Left cardiac atrium (tissue), 4 donors: Measurements from ENCODE around the gene KCNJ6. TPM values are rescaled to one million over a fixed set of nuclear protein-coding genes. Genes with fewer than 3 reads are reported as not detected.
"Not testable (repeated sequence)": the region's sequence is repeated elsewhere in the genome, so short reads cannot be mapped to it uniquely, and the experiment has no call there.

Source experiments
- ATAC-seq, 2 donors: fragments of 200-7000 bp; cut with Tn5 transposase; one replicate each; pipeline ENCODE4 v1.9.1; 2020; ENCODE audit warnings: mild to moderate bottlenecking in 2 of 2, moderate library complexity in 2 of 2
- DNase-seq: peaks from one replicate; pipeline ENCODE4 v3.0.0-alpha.2; 2020
- intact Hi-C, 2 donors: fragments of 100-400 bp; cut with DNase I; formaldehyde crosslinking; loops; one replicate each; pipeline versions ENCODE4 v1.14.1 to v1.15.1; 2022 to 2023
- long read RNA-seq: library from polyadenylated mRNA; unstranded; transcript quantifications from one replicate; pipeline ENCODE4 v2.0.0, GENCODE V29; 2021
- total RNA-seq, 2 donors: library from RNA; stranded (reverse); fragmentation: NEBNext Ultra II Directional; extraction: Animal tissue kit (Norgen Biotek cat#: 25700); gene quantifications; one replicate each; pipeline ENCODE4 v1.2.1, GENCODE V29; 2021
- donor health status: DM: no; HTN: yes; CAD: no.
- donor health status: DM: no; HTN: yes; CAD: no; lungs with severe emphysema.
- donor health status: DM: yes; HTN: yes; CAD: no.
- donor health status: Dilated cardiomyopathy.

Gene KCNJ6, protein sequence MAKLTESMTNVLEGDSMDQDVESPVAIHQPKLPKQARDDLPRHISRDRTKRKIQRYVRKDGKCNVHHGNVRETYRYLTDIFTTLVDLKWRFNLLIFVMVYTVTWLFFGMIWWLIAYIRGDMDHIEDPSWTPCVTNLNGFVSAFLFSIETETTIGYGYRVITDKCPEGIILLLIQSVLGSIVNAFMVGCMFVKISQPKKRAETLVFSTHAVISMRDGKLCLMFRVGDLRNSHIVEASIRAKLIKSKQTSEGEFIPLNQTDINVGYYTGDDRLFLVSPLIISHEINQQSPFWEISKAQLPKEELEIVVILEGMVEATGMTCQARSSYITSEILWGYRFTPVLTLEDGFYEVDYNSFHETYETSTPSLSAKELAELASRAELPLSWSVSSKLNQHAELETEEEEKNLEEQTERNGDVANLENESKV
- not detected for total RNA-seq
- long read RNA-seq, result 0 reads

DNA sequence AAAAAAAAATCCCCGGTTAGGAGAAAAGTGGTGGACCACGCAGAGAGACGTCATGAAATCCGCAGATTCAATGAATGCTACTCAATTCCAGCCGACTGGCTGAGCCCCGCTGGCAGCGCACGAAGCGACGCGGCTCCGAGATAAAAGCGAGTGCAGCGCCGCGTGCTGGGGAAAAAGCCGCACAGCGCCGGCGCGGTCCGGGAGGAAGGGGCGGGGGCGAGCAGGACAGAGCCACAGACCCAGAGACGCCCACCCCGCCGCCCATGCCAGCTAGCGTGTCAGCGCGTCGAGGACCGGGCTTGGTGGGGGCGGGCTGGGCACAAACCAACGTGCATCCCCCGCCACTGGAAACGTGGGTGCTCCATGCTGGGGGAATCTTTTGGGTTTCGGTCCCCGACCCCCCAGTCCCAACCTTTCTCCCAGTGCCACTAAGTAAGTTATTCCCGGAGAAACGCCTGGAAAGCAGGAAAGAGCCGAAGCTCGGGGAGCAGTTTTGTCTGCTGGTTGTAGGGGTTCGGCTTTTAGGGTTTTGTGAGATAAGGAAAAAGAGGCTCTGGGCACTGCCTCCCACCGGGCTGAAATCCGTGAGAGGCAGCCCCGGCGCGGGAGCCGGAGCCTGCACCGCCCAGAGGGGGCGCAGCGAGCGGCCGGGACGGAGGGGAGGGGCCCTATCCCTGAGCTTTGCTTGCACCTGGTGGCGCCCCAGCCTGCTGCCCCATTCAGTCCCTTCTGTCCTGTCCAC lies at the start of gene KCNJ6:
Gene KCNJ6, minus strand, starts transcription at position 148 of the 742 bp plus-strand sequence. CDS start 75,775 bp downstream, outside the sequence.
- intact Hi-C loops, result loop anchor here (5.0 to 10.0 kb wide), 2 partner anchors 202 to 204 kb away; no protein-coding TSS in a partner anchor
- ATAC-seq (peak; percentile 53 to 81), DNase-seq (peak; percentile 38)

DNA sequence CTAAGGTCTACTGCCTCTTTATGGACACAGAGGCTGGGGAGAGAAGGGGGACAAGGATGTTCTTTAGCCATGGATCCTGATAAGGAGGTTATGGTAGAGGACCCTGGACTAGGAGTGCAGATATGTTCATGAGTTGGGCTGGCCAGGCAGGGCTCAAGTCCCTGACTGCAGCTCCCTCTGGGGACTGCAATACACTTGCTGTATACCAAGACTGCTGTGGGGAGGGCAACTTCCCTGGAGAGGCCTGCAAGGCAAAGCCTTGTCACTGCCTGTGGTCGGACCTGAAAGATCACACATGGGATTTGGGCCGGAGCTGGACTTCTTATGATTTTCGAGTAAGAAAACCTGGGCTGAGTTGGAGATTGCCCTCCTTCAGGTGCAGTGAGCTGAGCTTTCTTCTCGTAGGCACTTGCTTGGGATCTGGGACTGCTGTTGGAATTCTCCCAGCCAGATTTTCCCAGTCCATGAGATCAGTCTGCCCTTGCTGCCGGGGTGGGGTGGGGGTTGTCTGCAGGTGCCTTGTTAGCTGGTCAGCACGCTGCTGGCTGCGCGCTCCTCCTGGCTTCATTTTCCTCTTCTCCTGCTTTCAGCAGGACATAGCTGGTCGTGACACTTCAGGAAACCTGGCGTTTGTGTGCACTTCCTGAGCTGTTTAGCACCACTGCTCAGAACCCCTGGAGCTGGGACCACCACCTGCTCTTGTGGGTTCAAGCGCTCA lies 49.0 kb upstream of the KCNJ6 start:
- no peak for ATAC-seq
- intact Hi-C loops, result no loop called here
- DNase-seq, result no peak

DNA sequence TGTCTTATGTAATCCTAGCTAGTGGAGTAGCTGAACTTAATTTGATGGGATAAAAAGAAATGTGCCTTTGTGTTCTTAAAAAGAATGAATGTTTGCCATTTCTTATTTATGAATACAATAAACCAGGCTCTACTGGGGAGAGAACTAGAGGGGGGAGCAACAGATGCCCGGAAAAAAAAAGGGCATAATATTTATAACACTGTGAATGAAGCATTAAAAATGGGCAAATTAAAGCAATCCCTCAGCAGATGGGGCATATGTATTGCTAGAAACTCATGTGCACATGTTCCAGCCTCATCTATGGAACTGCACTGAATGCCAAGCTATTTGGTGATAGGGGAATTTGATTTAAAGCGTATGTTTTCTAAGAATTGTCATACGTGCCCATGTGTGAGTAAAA lies 42.3 kb upstream of the KCNJ6 start:
- intact Hi-C loops, result no loop called here
- ATAC-seq (no peak), DNase-seq (no peak)

DNA sequence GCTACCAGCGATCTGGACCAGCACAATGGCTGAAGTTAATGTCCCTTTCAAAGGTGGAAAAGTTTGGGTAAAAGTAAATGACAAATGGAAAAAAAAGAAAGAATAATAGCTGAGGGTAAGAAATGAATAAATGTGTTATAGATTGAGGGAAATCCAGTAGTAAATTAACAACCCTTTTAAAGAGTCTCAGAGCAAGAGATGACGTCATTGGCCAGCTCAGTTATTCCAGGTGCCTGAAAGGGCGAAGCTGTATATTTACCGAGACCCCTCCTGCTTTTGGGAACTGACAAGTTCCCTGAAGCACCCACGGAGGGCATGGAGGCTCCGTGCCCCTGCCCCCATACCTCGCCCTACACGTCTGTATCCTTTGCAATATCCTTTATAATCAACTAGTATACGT lies 40.5 kb upstream of the KCNJ6 start:
- DNase-seq (no peak), ATAC-seq (no peak)
- intact Hi-C loops, result no loop called here

DNA sequence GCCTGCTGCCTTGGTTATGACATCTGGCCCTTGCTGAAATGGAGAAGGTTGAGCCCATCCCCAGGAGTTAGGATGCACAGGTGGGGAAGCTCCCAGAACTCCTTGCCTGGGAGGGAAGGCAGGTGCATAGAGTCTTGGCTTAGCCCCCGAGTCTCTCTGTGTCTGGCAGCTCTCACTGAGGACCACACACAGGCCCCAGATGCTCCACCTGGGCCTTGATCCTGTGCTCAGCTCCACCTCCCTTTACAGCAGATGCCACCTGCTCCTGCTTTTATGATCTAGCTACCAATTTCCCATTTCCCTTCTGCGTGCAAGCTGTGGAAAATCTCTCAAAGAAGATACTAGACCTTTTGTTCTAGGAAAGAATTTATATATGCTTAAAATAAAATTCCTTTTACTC lies 28.8 kb upstream of the KCNJ6 start:
- intact Hi-C loops, result no loop called here
- DNase-seq (no peak), ATAC-seq (no peak)

DNA sequence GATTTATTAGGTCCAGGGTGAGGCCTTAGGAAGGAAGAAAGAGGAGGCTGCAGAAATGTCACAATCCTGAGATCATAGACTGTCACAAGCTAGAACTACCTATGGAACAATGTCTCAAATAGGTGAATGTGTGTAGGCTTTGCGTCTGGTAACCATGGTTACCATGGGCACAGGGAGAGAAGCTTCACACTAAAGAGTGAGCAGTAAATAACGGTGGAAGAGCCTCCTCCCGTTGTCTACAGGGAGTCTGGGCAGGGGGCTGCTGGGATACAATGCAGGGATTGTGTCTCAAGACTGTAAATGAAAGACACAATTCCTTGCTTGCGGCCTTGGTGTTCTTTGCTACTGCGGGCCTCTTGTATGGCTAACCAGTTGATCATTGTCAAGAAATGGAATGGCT lies 28.2 kb upstream of the KCNJ6 start:
- ATAC-seq (no peak), DNase-seq (no peak)
- intact Hi-C loops, result no loop called here

DNA sequence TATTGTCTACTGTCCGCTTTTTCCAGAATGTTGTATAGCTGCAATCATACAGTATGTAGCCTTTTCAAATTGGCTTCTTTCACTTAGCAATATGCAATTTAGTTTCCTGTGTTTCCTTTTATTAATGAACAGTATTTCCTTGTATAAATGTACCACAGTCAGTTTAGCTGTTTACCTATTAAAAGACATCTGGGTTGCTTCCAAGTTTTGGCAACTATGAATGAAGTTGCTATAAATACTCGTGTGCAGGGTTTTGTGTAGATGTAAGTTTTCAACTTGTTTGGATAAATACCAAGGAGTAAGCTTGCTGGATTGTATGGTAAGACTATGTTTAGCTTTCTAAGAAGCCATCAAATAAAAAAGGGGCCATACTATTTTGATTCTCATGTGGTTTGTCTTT lies 24.4 kb upstream of the KCNJ6 start:
- intact Hi-C loops, result no loop called here
- ATAC-seq, result no peak
- DNase-seq, result no peak

DNA sequence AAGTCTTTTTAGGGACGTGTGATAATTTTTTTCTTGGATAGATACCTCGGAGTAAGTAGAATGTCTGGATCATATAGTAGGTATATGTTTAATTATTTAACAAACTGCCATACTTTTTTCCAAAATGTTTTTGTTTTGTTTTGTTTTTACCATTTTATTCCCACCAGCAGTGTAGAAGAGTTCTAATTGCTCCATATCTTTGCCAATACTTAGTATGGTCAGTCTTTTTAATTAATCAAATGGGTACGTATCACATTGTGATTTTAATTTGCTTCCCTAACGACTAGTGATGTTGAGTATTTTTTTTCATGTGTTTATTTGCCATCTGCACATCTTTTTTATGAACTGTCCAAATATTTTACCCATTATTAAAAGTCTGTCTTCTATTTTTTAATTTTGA lies 23.6 kb upstream of the KCNJ6 start:
- DNase-seq (no peak), ATAC-seq (no peak)
- intact Hi-C loops, result no loop called here

DNA sequence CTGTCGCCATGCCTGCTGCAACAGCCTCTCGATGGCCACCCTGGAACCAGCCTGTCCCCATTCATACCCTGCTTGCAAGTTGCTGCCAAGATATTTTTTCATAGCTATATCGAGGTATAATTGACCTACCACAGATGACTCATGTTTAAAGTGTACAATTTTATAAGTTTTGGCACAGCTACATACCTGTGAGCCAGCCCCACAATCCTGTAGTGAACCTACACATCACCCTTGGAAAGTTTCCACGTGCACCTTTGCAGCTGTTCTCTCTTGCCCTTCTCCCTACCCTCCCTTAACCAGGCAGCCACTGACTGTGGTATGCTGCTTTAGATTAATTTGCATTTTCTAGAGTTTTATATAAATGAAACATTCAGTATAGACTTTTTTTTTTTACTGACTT lies 23.0 kb upstream of the KCNJ6 start:
- intact Hi-C loops, result no loop called here

DNA sequence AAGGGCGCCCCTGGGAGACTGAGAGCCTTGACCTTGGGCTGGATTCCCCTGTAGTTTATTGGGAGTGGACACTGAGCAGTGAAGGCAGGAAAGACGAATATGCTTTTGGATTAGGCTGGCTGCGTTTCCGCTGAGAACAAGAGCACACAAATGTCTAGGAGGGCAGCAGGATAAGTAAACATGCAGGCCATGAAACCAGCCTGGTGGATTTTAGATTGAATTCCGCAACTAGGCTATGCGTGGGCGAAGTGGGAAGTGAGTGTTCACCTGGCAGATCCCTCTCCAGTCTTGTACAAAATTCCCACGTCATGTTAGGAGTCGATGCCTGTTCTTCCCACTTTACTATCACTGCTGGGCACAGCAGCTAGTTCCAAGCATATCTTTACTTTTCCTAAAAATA lies 21.4 kb upstream of the KCNJ6 start:
- no peak for ATAC-seq
- intact Hi-C loops, result no loop called here
- no peak for DNase-seq

More for the DNA sequence above, 23.0 kb upstream of the KCNJ6 start:
- DNase-seq (no peak), ATAC-seq (no peak)

DNA sequence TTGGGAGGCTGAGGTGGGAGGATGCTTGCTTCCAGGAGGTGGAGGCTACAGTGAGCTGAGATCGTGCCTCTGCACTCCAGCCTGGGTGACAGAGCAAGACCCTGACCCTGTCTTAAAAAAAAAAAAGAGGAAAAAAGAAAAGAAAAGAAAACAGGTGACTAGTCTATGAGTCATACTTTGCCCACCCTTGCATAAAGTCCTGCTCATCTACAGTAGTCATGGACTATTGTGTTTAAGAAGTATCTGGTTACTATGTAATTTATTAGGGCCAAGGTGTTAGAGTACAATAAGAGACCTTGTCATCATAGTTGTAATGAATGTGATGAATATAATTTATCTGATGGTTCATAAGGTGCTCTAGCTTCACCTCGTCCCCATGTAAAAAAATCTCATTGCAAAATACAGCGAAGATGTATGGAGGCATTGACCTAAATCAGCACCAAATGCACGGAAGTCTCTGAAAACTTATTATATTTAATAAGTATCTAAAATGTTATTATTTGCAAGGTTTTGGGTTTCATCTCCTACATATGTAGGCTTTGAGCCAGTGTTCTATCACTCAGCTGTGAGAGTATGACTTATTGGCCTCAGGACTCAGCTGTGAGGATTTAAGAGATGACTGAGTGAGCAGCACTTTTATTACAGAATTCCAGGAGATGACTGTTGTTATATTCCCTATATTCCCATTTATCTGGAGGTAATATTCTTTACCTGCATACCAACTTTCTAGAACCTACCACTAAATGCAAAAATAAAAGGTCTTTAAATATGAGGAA lies 19.9 kb upstream of the KCNJ6 start:
- intact Hi-C loops, result no loop called here
- ATAC-seq (no peak), DNase-seq (no peak)

DNA sequence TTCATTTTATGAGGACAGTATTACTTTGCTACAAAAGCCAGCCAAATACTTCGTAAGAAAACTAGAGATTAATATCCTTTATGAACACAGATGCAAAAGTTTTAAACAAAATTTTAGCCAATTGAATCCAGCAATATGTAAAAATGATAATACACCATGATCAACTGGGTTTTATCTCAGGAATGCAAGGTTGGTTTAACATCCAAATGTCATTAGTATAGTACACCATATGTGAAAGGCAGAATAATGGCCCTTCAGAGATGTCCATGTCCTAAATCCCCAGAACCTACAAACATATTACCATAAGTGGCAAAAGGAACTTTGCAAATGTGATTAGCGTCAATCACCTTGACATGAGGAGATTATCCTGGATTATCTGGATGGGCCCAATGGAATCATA lies 16.7 kb upstream of the KCNJ6 start:
- no peak for ATAC-seq
- DNase-seq, result no peak
- intact Hi-C loops, result no loop called here

DNA sequence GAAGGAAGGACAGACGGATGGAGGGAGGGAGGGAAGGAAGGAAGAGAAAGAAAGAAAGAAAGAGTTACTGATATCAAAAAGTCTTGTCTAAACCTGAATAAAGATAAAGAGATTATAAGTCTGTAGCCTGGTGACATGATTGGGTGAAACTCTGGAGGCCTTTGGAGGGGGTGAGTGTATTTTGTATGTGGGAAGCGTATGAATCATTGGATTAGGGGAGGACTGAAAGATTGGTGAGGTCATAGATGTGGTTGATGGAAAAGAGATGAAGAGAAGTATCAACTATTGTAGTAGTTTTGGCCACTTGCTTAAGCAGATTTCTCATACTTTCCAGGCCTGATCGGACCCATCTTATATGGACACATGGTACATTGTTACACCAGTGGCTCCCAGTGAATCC lies 11.5 kb upstream of the KCNJ6 start:
- no peak for DNase-seq
- no peak for ATAC-seq
- intact Hi-C loops, result no loop called here

DNA sequence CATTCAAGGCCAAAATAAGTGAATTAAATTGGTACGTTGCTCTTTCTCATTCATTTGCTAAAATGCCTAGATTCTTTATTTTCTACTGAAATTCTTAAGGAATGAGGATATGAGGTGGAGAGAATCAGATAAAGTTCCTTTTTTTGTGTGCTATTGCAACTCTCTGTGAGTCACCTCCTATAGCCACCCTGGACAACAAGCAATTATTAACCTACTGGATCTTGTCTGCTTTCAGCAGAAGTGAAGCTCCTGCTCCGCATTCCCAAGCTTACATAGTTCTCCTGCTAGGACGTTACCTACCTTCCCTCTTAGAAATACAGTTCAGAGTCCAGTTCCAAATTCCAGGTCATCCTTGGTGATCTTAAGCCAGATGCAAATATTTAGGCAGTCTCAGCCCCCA lies 4.8 kb upstream of the KCNJ6 start:
- intact Hi-C loops, result no loop called here

DNA sequence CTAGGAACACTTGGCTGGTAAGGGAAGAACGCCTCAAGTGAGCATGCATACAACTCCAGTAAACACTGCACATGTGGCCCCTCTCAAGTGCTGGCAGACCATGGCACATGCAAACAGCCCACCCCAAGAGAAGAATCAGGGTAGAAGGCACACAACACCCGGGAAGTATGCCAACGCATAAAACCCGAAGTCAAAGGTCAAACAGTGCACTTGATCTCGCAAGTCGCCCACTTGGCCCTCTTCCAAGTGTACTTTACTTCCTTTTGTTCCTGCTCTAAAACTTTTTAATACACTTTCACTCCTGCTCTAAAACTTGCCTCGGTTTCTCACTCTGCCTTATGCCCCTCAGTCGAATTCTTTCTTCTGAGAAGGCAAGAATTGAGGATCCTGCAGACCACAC lies 4.0 kb upstream of the KCNJ6 start:
- ATAC-seq, intact Hi-C loops: not testable (repeated sequence)

More for the DNA sequence above, 4.8 kb upstream of the KCNJ6 start:
- DNase-seq, result no peak
- ATAC-seq, result no peak

DNA sequence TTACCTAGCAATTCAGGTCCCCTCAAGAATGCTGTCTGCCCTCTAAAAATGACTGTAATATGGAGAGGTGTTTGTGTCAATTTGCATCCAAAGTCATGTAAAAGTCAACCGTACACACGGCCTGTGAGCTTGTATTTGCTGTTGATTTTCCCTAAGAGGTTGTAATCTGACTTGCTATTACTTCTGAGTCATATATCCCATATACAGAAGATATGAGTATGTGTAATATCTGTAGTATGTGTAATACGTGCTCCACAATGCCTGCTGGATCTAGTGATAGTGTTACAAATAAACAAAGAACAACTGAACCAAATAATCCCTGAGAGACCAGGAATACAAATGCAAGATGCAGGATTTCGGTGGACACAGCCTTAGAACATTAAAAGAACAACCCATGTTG lies 1.4 kb upstream of the KCNJ6 start:
- ATAC-seq, result no peak
- no peak for DNase-seq
- intact Hi-C loops, result loop anchor here (5.0 to 10.0 kb wide), 2 partner anchors 203 to 205 kb away; no protein-coding TSS in a partner anchor

More for the DNA sequence above, 4.0 kb upstream of the KCNJ6 start:
- DNase-seq, result not testable (repeated sequence)

DNA sequence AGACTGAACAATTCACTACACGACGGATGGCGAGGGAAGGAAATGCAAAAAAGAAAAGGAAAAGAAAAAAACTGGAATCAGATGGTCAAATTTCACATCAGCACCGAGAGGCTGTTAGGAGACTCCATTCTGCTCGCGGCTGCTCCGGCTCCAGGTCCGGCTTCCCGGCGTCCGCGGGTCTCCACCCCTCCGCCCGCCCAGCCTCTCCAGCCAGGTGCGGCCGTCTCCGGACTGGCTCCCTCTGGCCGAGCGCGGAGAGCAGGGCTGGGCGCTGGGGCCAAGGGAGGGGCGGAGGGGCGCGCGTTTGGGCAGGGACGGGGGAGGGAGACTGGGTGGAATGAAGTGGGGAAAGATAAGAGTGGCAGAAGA lies 332 bp downstream of the KCNJ6 start:
- intact Hi-C loops, result loop anchor here (5.0 to 10.0 kb wide), 2 partner anchors 201 to 204 kb away; no protein-coding TSS in a partner anchor
- ATAC-seq, result peak; percentile 23 to 72
- no peak for DNase-seq

DNA sequence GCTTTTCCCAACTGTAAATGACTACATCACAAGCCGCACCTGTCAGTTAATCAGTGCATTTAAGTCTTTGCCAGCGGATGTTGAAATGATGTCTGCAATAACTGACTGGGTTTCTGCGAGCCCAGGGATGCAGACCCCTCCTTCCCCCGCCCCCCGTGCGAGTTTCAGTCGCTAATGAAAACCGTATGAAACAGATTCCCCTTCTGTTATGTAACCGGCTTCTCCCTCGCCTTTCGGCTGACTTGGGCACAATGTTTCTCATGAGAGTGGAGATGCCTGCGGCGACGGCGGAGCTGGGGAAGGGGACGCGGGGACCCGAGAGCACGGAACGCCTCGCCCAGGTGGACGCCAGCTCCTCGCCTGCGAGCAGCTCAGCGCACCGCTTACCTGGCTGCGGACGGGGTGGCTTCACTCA lies 753 bp downstream of the KCNJ6 start:
- no peak for ATAC-seq
- intact Hi-C loops, result loop anchor here (5.0 to 10.0 kb wide), 2 partner anchors 201 to 203 kb away; no protein-coding TSS in a partner anchor
- no peak for DNase-seq

DNA sequence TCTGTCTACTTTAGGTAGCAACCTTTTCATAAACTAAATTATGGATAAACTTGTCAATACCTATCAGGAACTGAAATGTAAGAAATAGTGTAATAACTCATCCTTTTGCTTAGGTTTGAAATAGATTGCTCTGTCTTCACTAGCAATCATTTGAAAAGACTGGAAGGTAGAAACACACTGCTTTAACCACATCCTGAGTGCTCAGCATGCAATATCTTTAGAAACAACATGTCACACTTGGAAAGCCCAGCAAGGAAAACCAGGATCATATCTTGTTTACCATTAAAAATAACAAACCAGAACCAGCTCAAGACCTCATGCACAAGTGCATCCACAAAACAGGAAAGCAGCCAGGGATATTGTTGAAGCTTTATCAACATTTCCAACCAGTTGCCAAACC lies 3.6 kb downstream of the KCNJ6 start:
- ATAC-seq, result no peak
- intact Hi-C loops, result loop anchor here in 1 of 2 donors (10.0 kb wide), 1 partner anchor 198 kb away; no protein-coding TSS in a partner anchor
- no peak for DNase-seq
